HCT116 (cell line): Measurements from ENCODE around the gene STPG1. TPM values are rescaled to one million over a fixed set of nuclear protein-coding genes. Genes with fewer than 3 reads are reported as not detected.

Experiments
- ATAC-seq: fragments of 200-7000 bp; cut with Tn5 transposase; 2 replicates; pipeline ENCODE4 v1.9.1; 2020; ENCODE audit warnings: mild to moderate bottlenecking, moderate library complexity
- BruUV-seq: library from RNA; stranded (reverse); fragments of 400-500 nt; replicated peaks from 2 replicates; lab custom pipeline; 2021; lab: Mats Ljungman, UMichigan
- CTCF ChIA-PET: fragments of 300-600 bp; sonication (Branson Sonifier 250); formaldehyde crosslinking; loops from one replicate; lab custom pipeline; 2021; ENCODE audit warnings: antibody characterized with exemption; lab: Charles Lee
- POLR2A ChIA-PET: fragments of 300-600, 350-600 bp; sonication (Branson Sonifier 250); formaldehyde crosslinking; loops from one replicate; lab custom pipeline; 2021; ENCODE audit warnings: antibody characterized with exemption; lab: Charles Lee
- RAD21 ChIA-PET, 2 experiments: fragments of 300-600 bp; sonication (Branson Sonifier 250); formaldehyde crosslinking; loops; one replicate each; lab custom pipeline; 2023; ENCODE audit warnings: low total read pairs in 2 of 2; ENCODE audit not compliant: uncharacterized antibody in 2 of 2, unreplicated experiment in 2 of 2, low non-redundant PET in 1 of 2; lab: Charles Lee
- DNase-seq: peaks from one replicate; pipeline ENCODE4 v3.0.0-alpha.2; 2010; ENCODE audit warnings: low read depth, low spot score
- H2AFZ ChIP-seq: fragments of 200-600 bp; shearing (Covaris generic), sonication (generic); 2 replicates; pipeline ENCODE4 v1.6.1; 2017; ENCODE audit warnings: low read depth, mixed run types, mixed read lengths, antibody characterized with exemption, low read length; ENCODE audit not compliant: poor library complexity, severe bottlenecking
- H3K27ac ChIP-seq: 2 replicates; pipeline ENCODE4 v1.5.1; 2012; ENCODE audit warnings: low read depth, low read length
- H3K27me3 ChIP-seq: fragments of 200-600 bp; sonication (generic); 2 replicates; pipeline ENCODE4 v1.6.1; 2016; ENCODE audit warnings: mixed run types, low read length, mixed read lengths; ENCODE audit not compliant: insufficient read depth
- H3K36me3 ChIP-seq, 2 experiments: fragments of 200-500 bp in 1 of 2; fragments of 200-600 bp in 1 of 2; sonication (Bioruptor generic) in 1 of 2; sonication (generic) in 1 of 2; 2 replicates each; pipeline versions ENCODE4 v1.5.1 to v1.6.1; 2014 to 2016; ENCODE audit warnings: low read length in 2 of 2, inconsistent platforms in 1 of 2, mixed read lengths in 1 of 2, mixed run types in 1 of 2; ENCODE audit not compliant: insufficient read depth in 2 of 2, control insufficient read depth in 1 of 2
- H3K4me1 ChIP-seq, 2 experiments: fragments of 200-600 bp in 1 of 2; sonication (generic) in 1 of 2; 2 replicates each; pipeline versions ENCODE4 v1.5.1 to v1.6.1; 2012 to 2017; ENCODE audit warnings: low read length in 2 of 2, inconsistent platforms in 1 of 2, mild to moderate bottlenecking in 1 of 2, mixed read lengths in 1 of 2, mixed run types in 1 of 2, moderate library complexity in 1 of 2; ENCODE audit not compliant: insufficient read depth in 2 of 2, control insufficient read depth in 1 of 2
- H3K4me2 ChIP-seq: fragments of 200-600 bp; sonication (generic); 2 replicates; pipeline ENCODE4 v1.6.1; 2017; ENCODE audit warnings: mixed run types, low read length, mixed read lengths
- H3K4me3 ChIP-seq, 2 experiments: fragments of 200-600 bp in 1 of 2; sonication (generic) in 1 of 2; replicated peaks in 1 of 2; 2 replicates each; pipeline ENCODE4 v1.5.1; 2011 to 2016; ENCODE audit warnings: low read length in 2 of 2, control low read depth in 1 of 2, low read depth in 1 of 2, mild to moderate bottlenecking in 1 of 2, mixed read lengths in 1 of 2, mixed run types in 1 of 2
- H3K79me2 ChIP-seq: fragments of 200-600 bp; sonication (generic); 2 replicates; pipeline ENCODE4 v1.6.1; 2017; ENCODE audit warnings: mild to moderate bottlenecking, mixed run types, low read length, moderate library complexity, mixed read lengths; ENCODE audit not compliant: insufficient read depth
- H3K9ac ChIP-seq: fragments of 200-600 bp; sonication (generic); 2 replicates; pipeline ENCODE4 v1.6.1; 2016; ENCODE audit warnings: low read length, mixed read lengths
- H3K9me2 ChIP-seq: fragments of 200-600 bp; sonication (generic), shearing (Covaris generic); 2 replicates; pipeline ENCODE4 v1.6.1; 2017; ENCODE audit warnings: mixed run types, mild to moderate bottlenecking, moderate library complexity; ENCODE audit not compliant: insufficient read depth
- H3K9me3 ChIP-seq, 2 experiments: fragments of 200-500 bp in 1 of 2; fragments of 200-600 bp in 1 of 2; sonication (Bioruptor generic) in 1 of 2; sonication (generic) in 1 of 2; 2 replicates each; pipeline ENCODE4 v1.6.1; 2014 to 2017; ENCODE audit warnings: low read length in 2 of 2, mixed read lengths in 2 of 2, inconsistent platforms in 1 of 2, low read depth in 1 of 2, mild to moderate bottlenecking in 1 of 2, mixed run types in 1 of 2, moderate library complexity in 1 of 2; ENCODE audit not compliant: control insufficient read depth in 1 of 2, insufficient read depth in 1 of 2
- H4K20me1 ChIP-seq: fragments of 200-600 bp; sonication (generic), shearing (Covaris generic); 2 replicates; pipeline ENCODE4 v1.6.1; 2017; ENCODE audit warnings: mixed run types, mild to moderate bottlenecking, moderate library complexity; ENCODE audit not compliant: insufficient read depth
- CEBPB ChIP-seq: IDR thresholded peaks from 2 replicates; pipeline ENCODE4 v1.6.1; 2012; ENCODE audit warnings: low read depth
- EGR1 ChIP-seq: IDR thresholded peaks from 2 replicates; pipeline ENCODE4 v1.6.1; 2012; ENCODE audit warnings: low read depth
- FOSL1 ChIP-seq: IDR thresholded peaks from 2 replicates; pipeline ENCODE4 v1.6.1; 2012; ENCODE audit warnings: low read depth
- POLR2A ChIP-seq: IDR thresholded peaks from 2 replicates; pipeline ENCODE4 v1.7.0; 2011; ENCODE audit warnings: borderline replicate concordance; ENCODE audit not compliant: insufficient read depth, insufficient read length; ENCODE audit errors: extremely low read depth
- REST ChIP-seq: IDR thresholded peaks from 2 replicates; pipeline ENCODE4 v1.6.1; 2012; ENCODE audit warnings: low read depth
- SRF ChIP-seq: IDR thresholded peaks from 2 replicates; pipeline ENCODE4 v1.6.1; 2012; ENCODE audit warnings: low read depth
- TCF7L2 ChIP-seq: IDR thresholded peaks from 2 replicates; pipeline ENCODE4 v1.7.0; 2011; ENCODE audit warnings: borderline replicate concordance, inconsistent platforms; ENCODE audit not compliant: insufficient read depth, insufficient read length; ENCODE audit errors: extremely low read depth
- YY1 ChIP-seq: IDR thresholded peaks from 2 replicates; pipeline ENCODE4 v1.6.1; 2011; ENCODE audit warnings: low read length, low read depth, moderate library complexity, mild to moderate bottlenecking; ENCODE audit not compliant: insufficient replicate concordance; ENCODE audit errors: extremely low read depth
- ZBTB33 ChIP-seq: IDR thresholded peaks from 2 replicates; pipeline ENCODE4 v1.6.1; 2011; ENCODE audit warnings: mild to moderate bottlenecking, low read length, moderate library complexity; ENCODE audit not compliant: insufficient replicate concordance; ENCODE audit errors: extremely low read depth
- intact Hi-C: fragments of 100-400 bp; cut with micrococcal nuclease; formaldehyde crosslinking; loops from 2 replicates; pipeline ENCODE4 v1.10.0; 2022
- total RNA-seq: library from RNA; stranded (reverse); gene quantifications from one replicate; pipeline ENCODE4 v1.2.1, GENCODE V29; 2021; ENCODE audit not compliant: unreplicated experiment

The STPG1 gene
- total RNA-seq, 1 experiment from 2014 or later = 13.4 TPM

GRCh38 chr1:24355466-24355865 is 58.1 kb downstream of the STPG1 start:
- intact Hi-C loops = no loop called here
- H3K4me2 ChIP-seq = no peak overlapping the region
- H3K9me3 ChIP-seq = no peaks in the 10 kb centered on the region
- H3K9ac ChIP-seq = no peak overlapping the region
- CTCF ChIA-PET = no interaction called here
- H3K79me2 ChIP-seq = no peaks in the 10 kb centered on the region
- TF ChIP-seq YY1 (no peak), TCF7L2 (no peak), ZBTB33 (no peak), FOSL1 (no peak), POLR2A (no peak), SRF (no peak), EGR1 (no peak)
- DNase-seq = no peak
- H3K4me1 ChIP-seq = peaks cover 3 to 11% of the 10 kb centered on the region in 2 experiments; a peak in 3 of 4 replicates
- no TSS peak for BruUV-seq
- ATAC-seq = 0 out of 2 replicates have a peak, but pooled peaks have one; percentile 28
- POLR2A ChIA-PET = no interaction called here
- no peak overlapping the region for H2AFZ ChIP-seq
- H3K27me3 ChIP-seq = no peaks in the 10 kb centered on the region
- RAD21 ChIA-PET = no interaction called here
- H4K20me1 ChIP-seq = no peaks in the 10 kb centered on the region
- no peaks in the 10 kb centered on the region for H3K9me2 ChIP-seq
- H3K27ac ChIP-seq = no peak overlapping the region
- H3K4me3 ChIP-seq = no peak overlapping the region
- no peaks in the 10 kb centered on the region for H3K36me3 ChIP-seq

- H2AFZ ChIP-seq = no peak overlapping the region
- CTCF ChIA-PET = no interaction called here
- no peaks in the 10 kb centered on the region for H3K27me3 ChIP-seq
- ATAC-seq = no peak
- no TSS peak for BruUV-seq
- no peak overlapping the region for H3K4me3 ChIP-seq
- no peaks in the 10 kb centered on the region for H3K36me3 ChIP-seq
- RAD21 ChIA-PET = interaction anchor here in 1 of 2 experiments (1.2 kb wide), 1 partner anchor 152 kb away, joined by 4 read pairs; no protein-coding TSS in a partner anchor
- H3K9ac ChIP-seq = no peak overlapping the region
- no peaks in the 10 kb centered on the region for H4K20me1 ChIP-seq
- no peak for TF ChIP-seq REST
- no peak for TF ChIP-seq FOSL1
- no peak for TF ChIP-seq CEBPB
- TF ChIP-seq EGR1 = no peak
- peaks cover 3 to 11% of the 10 kb centered on the region in 2 experiments; a peak in 3 of 4 replicates for H3K4me1 ChIP-seq
- no peak for DNase-seq
- H3K9me2 ChIP-seq = no peaks in the 10 kb centered on the region
- intact Hi-C loops = no loop called here
- no peaks in the 10 kb centered on the region for H3K79me2 ChIP-seq
- H3K4me2 ChIP-seq = no peak overlapping the region
- POLR2A ChIA-PET = no interaction called here
- no peaks in the 10 kb centered on the region for H3K9me3 ChIP-seq
- no peak overlapping the region for H3K27ac ChIP-seq
Observed at GRCh38 chr1:24353292-24353891, 60.2 kb downstream of the STPG1 start.
